OCI-LY1 (cell line): ENCODE data around the gene PSMC3IP.

Experiments used
- EZH2 ChIP-seq: fragments of 200-600 bp; sonication (generic), shearing (Covaris generic); IDR thresholded peaks from 2 replicates; pipeline ENCODE4 v1.8.0; 2017; ENCODE audit warnings: borderline replicate concordance, mixed run types, mild to moderate bottlenecking, antibody characterized with exemption, low read length, moderate library complexity, mixed read lengths
- TF ChIP-seq, protein P1 (sequence below): fragments of 200-600 bp; sonication (generic), shearing (Covaris generic); IDR thresholded peaks from 2 replicates; pipeline ENCODE4 v1.5.1; 2017; ENCODE audit warnings: mild to moderate bottlenecking, antibody characterized with exemption, low read length, moderate library complexity, mixed read lengths

DNA sequence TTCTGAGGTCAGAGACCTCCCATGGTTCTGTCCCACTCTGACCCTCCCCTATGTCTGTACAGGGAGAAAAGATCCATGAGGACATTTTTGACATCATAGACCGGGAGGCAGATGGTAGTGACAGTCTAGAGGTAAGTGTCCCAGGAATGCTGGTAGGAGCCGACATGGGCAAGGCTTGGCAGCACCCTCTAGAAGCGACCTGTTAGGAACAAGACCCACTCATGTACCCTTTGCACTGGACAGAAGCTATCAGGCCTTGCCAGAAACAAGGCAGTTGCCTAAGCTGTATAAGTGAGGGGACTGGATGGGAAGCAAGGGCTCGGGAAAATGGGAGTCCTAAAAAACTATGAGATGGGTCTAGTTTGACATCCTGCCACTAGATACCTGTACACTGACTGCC is 34.5 kb upstream of the PSMC3IP start:
- TF ChIP-seq, protein P1, sequence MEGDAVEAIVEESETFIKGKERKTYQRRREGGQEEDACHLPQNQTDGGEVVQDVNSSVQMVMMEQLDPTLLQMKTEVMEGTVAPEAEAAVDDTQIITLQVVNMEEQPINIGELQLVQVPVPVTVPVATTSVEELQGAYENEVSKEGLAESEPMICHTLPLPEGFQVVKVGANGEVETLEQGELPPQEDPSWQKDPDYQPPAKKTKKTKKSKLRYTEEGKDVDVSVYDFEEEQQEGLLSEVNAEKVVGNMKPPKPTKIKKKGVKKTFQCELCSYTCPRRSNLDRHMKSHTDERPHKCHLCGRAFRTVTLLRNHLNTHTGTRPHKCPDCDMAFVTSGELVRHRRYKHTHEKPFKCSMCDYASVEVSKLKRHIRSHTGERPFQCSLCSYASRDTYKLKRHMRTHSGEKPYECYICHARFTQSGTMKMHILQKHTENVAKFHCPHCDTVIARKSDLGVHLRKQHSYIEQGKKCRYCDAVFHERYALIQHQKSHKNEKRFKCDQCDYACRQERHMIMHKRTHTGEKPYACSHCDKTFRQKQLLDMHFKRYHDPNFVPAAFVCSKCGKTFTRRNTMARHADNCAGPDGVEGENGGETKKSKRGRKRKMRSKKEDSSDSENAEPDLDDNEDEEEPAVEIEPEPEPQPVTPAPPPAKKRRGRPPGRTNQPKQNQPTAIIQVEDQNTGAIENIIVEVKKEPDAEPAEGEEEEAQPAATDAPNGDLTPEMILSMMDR: no peak
- no peak for TF ChIP-seq EZH2
